ENCODE results near the gene SCD5. TPM values are rescaled to one million over a fixed set of nuclear protein-coding genes. Genes with fewer than 3 reads are reported as not detected.

Gene SCD5
- total and polyA plus RNA-seq, 2 of the 8 experiments (the other 6 are each of a cell fraction or from before 2014, with no cell fraction given), result 0.92 to 1.2 TPM

DNA sequence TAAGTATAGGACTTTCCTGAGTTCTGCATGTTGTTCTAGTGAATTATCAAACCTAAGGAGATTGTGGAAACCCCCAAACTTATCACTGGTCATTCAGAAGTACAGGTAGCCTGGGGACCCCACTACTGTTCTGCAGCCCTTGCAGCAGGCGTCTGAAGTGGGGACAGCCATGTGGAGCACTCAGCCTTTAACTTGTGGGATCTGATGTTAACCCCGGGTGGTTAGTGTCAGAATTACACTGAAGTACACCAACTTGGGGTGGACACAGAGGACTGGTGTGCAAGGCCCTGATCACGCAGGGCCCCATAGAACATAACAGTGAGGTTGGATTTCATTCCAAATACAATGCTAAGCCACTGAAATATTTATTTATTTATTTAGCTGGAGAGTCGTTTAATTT lies 103.7 kb downstream of the SCD5 start:
- Histone ChIP-seq H3K23me2 (ENCODE audit: low read depth, low read length) (no peaks in the 10 kb centered on the region), H3K4me1 (replicated peaks in 1 of 4; ENCODE audit: control insufficient read depth in 3 of 4, insufficient read depth in 4 of 4, low read length in 3 of 4) (peaks cover 0 to 12% (median 8%) of the 10 kb centered on the region in 4 experiments; a peak in 3 of 7 replicates), H3K4me2 (ENCODE audit: insufficient read depth in 1 of 2, low read depth in 2 of 2, low read length in 2 of 2) (no peak overlapping the region), H2BK15ac (ENCODE audit: low read length) (no peak overlapping the region), H3K79me2 (ENCODE audit: control insufficient read depth in 1 of 2, insufficient read depth in 2 of 2, low read length in 2 of 2) (no peaks in the 10 kb centered on the region), H2AK5ac (ENCODE audit: low read depth, low read length) (no peak overlapping the region), H3K79me1 (ENCODE audit: low read depth, low read length) (no peaks in the 10 kb centered on the region), H3K18ac (ENCODE audit: extremely low read depth, low read length) (no peak overlapping the region), H2BK5ac (ENCODE audit: low read depth, low read length) (no peak overlapping the region), H3K27ac (ENCODE audit: low read depth, low read length) (no peak overlapping the region), H3K14ac (ENCODE audit: insufficient read length) (no peak overlapping the region), H3K4ac (replicated peaks; ENCODE audit: insufficient read length, low read depth, low read length) (no peak overlapping the region), H3K4me3 (ENCODE audit: extremely low read depth in 1 of 4, insufficient read depth in 2 of 4, low read depth in 3 of 4, low read length in 4 of 4) (no peak overlapping the region), H3K9ac (replicated peaks in 1 of 4; ENCODE audit: extremely low read depth in 1 of 4, low read depth in 3 of 4, low read length in 3 of 4) (no peak overlapping the region), H3K36me3 (ENCODE audit: control insufficient read depth in 2 of 4, insufficient read depth in 4 of 4, low read length in 3 of 4) (no peaks in the 10 kb centered on the region), H3K27me3 (replicated peaks in 1 of 4; ENCODE audit: control insufficient read depth in 3 of 4, extremely low read depth in 1 of 4, insufficient read depth in 3 of 4, low read length in 3 of 4) (no peaks in the 10 kb centered on the region), H3K56ac (replicated peaks; ENCODE audit: insufficient read length, low read depth, low read length) (no peak overlapping the region), H2BK12ac (ENCODE audit: low read depth, low read length) (no peak overlapping the region), H2BK120ac (replicated peaks; ENCODE audit: low read depth, low read length) (no peak overlapping the region), H3K9me3 (ENCODE audit: insufficient read depth in 2 of 2, low read depth in 1 of 2, low read length in 1 of 2) (no peaks in the 10 kb centered on the region), H4K20me1 (replicated peaks in 1 of 2; ENCODE audit: control insufficient read depth in 1 of 2, insufficient read depth in 2 of 2, low read length in 2 of 2) (no peaks in the 10 kb centered on the region), H2AFZ (ENCODE audit: low read length) (no peak overlapping the region), H4K8ac (ENCODE audit: extremely low read depth, insufficient read depth, low read length) (no peak overlapping the region), H2BK20ac (ENCODE audit: low read length) (no peak overlapping the region), H3K23ac (ENCODE audit: insufficient read length) (no peak overlapping the region), H4K91ac (replicated peaks; ENCODE audit: insufficient read length, low read length) (no peak overlapping the region), H4K5ac (ENCODE audit: insufficient read length, low read depth, low read length) (no peak overlapping the region)
- TF ChIP-seq EZH2 (IDR thresholded peaks at IDR 0.05; ENCODE audit: low read depth, low read length, severe bottlenecking), result no peak
- TF ChIP-seq YY1 (IDR thresholded peaks at IDR 0.05; ENCODE audit: low read depth, low read length), result no peak
- no peak for TF ChIP-seq EGR1 (IDR thresholded peaks at IDR 0.05; ENCODE audit: borderline replicate concordance, low read depth, low read length)
- peak in 1 of 2 experiments; percentile 24 for DNase-seq (ENCODE audit: low read depth in 1 of 2, low spot score in 2 of 2)
- ChIA-PET CTCF (ENCODE audit: partially characterized antibody) (interaction anchor here (1.0 to 1.2 kb wide), 3 partner anchors 11 to 17 kb away, joined by 3 to 4 read pairs (median 4); no protein-coding TSS in a partner anchor), POLR2A (ENCODE audit: partially characterized antibody) (interaction anchor here (1.4 kb wide), 1 partner anchor 44 kb away, joined by 3 read pairs; no protein-coding TSS in a partner anchor)
- FAIRE-seq, result no peak
- WGBS, 2 experiments (ENCODE audit: extremely low coverage in 1 of 2, insufficient coverage in 1 of 2, insufficient read length in 1 of 2, insufficient replicate concordance in 2 of 2, low coverage in 1 of 2, low lambda C conversion rate in 2 of 2, missing lambda C conversion rate in 1 of 2), result 89% methylated on average over 4 of the region's 4 CpGs; no CpG with 5 or more reads in 1 of the 2 experiments
